ENCODE results near the gene PDZD4.
A peak's percentile ranks its signal among the peaks of the same experiment; 100 is the strongest.

Gene PDZD4

DNA sequence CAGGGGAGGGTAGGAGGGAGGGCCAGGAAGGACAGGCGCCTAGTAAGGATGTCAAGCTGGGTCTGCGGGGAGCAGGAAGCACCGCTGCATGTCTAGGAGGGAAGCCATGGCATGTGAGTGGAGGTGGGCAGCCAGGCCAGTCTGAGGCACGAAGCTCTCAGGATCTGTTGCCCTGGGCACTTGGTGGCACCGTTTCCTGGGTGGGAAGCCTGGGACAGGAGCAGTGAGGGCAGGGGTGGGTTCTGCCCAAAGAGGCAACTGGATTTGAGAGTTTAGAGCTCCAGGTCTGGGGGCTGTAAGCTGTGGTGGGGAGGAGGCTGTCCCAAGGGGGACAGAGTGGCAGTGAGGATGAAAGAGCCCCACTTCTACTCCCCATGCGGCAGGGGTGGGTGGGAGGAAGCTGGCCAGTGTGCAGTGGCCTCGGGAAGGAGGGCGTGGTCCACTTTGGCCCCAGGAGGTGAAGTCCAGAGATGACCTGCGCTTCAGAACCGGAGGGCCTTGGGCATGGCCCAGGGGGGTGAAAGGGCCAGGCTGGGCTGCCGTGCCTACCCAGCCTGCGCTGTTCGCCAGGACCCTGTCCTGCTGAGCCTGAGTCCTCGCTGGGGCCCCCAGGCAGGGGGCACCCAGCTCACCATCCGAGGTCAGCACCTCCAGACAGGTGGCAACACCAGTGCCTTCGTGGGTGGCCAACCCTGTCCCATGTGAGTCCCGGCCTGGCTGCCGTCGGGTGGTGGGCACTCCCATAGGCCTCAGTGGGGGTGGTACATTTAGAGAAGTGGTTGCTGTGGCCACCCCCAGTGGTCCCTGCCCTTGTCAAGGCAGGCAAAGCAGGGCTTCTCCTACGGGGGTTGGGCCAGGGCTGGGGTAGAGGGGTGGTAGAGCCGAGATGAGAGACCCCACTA lies 57.8 kb downstream of the PDZD4 start:
- Histone ChIP-seq H3K27ac (no peak overlapping the region), H3K9me3 (ENCODE audit: severe bottlenecking) (no peaks in the 10 kb centered on the region)
- DNase-seq = peak; percentile 7

DNA sequence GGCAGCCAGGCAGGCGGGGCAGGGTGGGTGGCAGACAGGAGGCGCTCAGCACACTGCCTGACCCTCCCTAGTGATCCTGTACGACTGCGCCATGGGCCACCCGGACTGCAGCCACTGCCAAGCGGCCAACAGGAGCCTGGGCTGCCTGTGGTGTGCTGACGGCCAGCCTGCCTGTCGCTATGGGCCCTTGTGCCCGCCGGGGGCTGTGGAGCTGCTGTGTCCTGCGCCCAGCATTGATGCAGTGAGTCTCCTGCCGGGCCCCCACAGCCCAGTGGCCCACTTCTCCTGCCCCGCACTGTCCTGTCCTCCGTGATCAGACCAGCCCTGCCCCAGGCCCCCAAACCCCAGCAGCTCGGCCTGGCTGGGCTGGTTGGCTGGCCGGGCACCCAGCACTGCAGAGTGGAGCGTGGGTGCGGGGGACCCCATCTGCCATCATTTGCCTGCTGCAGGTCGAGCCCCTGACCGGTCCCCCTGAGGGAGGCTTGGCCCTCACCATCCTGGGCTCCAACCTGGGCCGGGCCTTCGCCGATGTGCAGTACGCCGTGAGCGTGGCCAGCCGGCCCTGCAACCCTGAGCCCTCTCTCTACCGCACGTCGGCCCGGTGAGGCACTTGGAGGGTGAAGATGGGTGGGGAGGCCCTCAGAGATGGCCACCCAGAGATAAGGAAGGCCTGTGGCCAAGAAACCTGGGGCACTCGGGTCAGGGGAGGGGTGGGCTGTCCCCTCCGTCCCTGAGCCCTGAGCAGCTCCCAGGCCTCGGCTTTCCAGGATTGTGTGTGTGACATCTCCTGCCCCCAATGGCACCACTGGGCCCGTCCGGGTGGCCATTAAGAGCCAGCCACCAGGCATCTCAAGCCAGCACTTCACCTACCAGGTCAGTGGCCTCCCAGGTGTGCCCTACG lies 58.7 kb downstream of the PDZD4 start:
- DNase-seq = peak; percentile 8
- H3K27ac ChIP-seq = no peak overlapping the region
- no peaks in the 10 kb centered on the region for H3K36me3 ChIP-seq
- TF ChIP-seq, protein P1, sequence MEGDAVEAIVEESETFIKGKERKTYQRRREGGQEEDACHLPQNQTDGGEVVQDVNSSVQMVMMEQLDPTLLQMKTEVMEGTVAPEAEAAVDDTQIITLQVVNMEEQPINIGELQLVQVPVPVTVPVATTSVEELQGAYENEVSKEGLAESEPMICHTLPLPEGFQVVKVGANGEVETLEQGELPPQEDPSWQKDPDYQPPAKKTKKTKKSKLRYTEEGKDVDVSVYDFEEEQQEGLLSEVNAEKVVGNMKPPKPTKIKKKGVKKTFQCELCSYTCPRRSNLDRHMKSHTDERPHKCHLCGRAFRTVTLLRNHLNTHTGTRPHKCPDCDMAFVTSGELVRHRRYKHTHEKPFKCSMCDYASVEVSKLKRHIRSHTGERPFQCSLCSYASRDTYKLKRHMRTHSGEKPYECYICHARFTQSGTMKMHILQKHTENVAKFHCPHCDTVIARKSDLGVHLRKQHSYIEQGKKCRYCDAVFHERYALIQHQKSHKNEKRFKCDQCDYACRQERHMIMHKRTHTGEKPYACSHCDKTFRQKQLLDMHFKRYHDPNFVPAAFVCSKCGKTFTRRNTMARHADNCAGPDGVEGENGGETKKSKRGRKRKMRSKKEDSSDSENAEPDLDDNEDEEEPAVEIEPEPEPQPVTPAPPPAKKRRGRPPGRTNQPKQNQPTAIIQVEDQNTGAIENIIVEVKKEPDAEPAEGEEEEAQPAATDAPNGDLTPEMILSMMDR (IDR thresholded peaks at IDR 0.05; ENCODE audit: low read depth, low read length) = peak; percentile 30; the same call in 1 of the 2 replicates
- H3K4me3 ChIP-seq (ENCODE audit: low read depth, low read length) = no peak overlapping the region
- H3K27me3 ChIP-seq (ENCODE audit: insufficient read depth, low read depth, severe bottlenecking) = peaks cover 28% of the 10 kb centered on the region
- H3K9me3 ChIP-seq (ENCODE audit: severe bottlenecking) = no peaks in the 10 kb centered on the region

More for the DNA sequence above, 57.8 kb downstream of the PDZD4 start:
- Histone ChIP-seq H3K27me3 (ENCODE audit: insufficient read depth, low read depth, severe bottlenecking) (peaks cover 21% of the 10 kb centered on the region), H3K36me3 (no peaks in the 10 kb centered on the region), H3K4me3 (ENCODE audit: low read depth, low read length) (no peak overlapping the region)
- TF ChIP-seq, protein P1 (IDR thresholded peaks at IDR 0.05; ENCODE audit: low read depth, low read length) = no peak

DNA sequence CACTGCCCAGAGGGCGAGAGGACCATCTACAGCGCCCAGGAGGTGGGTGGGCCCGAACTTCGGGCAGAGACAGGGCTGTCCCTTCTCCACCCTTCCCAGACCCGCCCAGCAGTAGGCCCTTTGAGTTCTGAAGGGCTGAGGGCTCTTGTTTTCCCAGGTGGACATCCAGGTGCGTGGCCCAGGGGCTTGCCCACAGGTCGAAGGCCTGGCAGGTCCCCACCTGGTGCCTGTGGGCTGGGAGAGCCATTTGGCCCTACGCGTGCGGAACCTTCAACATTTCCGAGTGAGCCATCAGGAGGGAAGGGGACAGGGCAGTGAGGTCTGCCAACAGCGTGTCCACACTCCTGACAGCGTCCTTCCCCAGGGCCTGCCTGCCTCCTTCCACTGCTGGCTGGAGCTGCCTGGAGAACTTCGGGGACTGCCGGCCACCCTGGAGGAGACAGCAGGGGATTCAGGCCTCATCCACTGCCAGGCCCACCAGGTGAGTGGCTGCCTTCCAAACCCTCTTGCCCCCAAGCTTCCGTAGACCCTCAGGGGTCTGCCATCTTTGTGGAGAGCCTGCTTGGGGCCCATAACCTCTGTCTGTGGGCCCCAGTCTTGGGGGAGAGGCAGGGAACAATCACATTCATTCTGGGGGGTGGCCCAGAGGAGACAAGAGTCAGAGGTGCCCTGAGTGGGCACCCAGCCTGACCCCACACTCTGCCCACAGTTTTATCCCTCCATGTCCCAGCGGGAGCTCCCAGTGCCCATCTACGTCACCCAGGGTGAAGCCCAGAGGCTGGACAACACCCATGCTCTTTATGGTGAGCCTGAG lies 59.5 kb downstream of the PDZD4 start:
- no peaks in the 10 kb centered on the region for H3K36me3 ChIP-seq
- peak; percentile 7 for DNase-seq
- H3K9me3 ChIP-seq (ENCODE audit: severe bottlenecking) = no peaks in the 10 kb centered on the region
- H3K27me3 ChIP-seq (ENCODE audit: insufficient read depth, low read depth, severe bottlenecking) = peaks cover 27% of the 10 kb centered on the region
- H3K4me3 ChIP-seq (ENCODE audit: low read depth, low read length) = no peak overlapping the region
- TF ChIP-seq, protein P1 (IDR thresholded peaks at IDR 0.05; ENCODE audit: low read depth, low read length) = no peak
- H3K27ac ChIP-seq = no peak overlapping the region

DNA sequence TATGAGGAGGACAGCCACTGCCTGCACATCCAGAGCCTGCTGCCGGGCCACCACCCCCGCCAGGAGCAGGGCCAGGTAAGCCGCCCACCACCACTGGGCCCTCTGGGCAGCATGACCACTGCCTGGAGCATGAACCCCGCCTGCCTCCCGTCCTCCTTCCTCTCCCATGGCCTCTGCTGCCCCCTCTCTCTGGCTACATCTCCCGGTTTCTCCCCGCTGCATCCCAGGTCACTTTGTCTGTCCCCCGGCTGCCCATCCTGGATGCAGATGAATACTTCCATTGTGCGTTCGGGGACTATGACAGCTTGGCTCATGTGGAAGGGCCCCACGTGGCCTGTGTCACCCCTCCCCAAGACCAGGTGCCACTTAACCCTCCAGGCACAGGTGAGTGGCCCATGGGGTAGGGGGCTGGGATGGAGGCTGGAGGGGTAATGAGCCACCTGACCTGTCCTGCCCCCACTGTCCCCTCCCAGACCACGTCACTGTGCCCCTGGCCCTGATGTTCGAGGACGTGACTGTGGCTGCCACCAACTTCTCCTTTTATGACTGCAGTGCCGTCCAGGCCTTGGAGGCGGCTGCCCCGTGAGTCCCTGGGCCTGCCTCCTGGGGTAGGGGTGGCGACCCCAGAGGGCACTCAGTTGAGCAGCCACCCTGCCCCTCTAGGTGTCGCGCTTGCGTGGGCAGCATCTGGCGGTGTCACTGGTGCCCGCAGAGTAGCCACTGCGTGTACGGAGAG lies 60.3 kb downstream of the PDZD4 start:
- Histone ChIP-seq H3K4me3 (ENCODE audit: low read depth, low read length) (no peak overlapping the region), H3K9me3 (ENCODE audit: severe bottlenecking) (no peaks in the 10 kb centered on the region), H3K27me3 (ENCODE audit: insufficient read depth, low read depth, severe bottlenecking) (peaks cover 29% of the 10 kb centered on the region), H3K27ac (no peak overlapping the region), H3K36me3 (no peaks in the 10 kb centered on the region)
- TF ChIP-seq, protein P1 (IDR thresholded peaks at IDR 0.05; ENCODE audit: low read depth, low read length) = no peak
- peak; percentile 9 for DNase-seq
